ENCODE results near the gene HSD17B8. TPM values are rescaled to one million over a fixed set of nuclear protein-coding genes. Genes with fewer than 3 reads are reported as not detected.

The HSD17B8 gene
- polyA plus RNA-seq, 1 donor (not counting 4 experiments of a cell fraction or from before 2014, with no cell fraction given), result 18.6 TPM

- no peaks in the 10 kb centered on the region for H4K20me1 ChIP-seq (ENCODE audit: control insufficient read depth, extremely low read depth, insufficient read depth, low read length)
- TF ChIP-seq CTCF (optimal IDR thresholded peaks at IDR 0.05 in 1 of 3, IDR thresholded peaks at IDR 0.05 in 1 of 3, conservative IDR thresholded peaks at IDR 0.05 in 1 of 3; ENCODE audit: extremely low read depth in 1 of 3, insufficient read depth in 2 of 3, low read length in 3 of 3) (no peak), EZH2 (IDR thresholded peaks at IDR 0.05; ENCODE audit: low read length) (no peak)
- no peaks in the 10 kb centered on the region for H3K9me3 ChIP-seq (ENCODE audit: control insufficient read depth, low read depth, low read length)
- no peaks in the 10 kb centered on the region for H3K79me2 ChIP-seq (ENCODE audit: control insufficient read depth, insufficient read depth, low read length)
- no peak overlapping the region for H2AFZ ChIP-seq (ENCODE audit: control insufficient read depth, low read length)
- no peaks in the 10 kb centered on the region for H3K4me1 ChIP-seq (ENCODE audit: control insufficient read depth, extremely low read depth, insufficient read depth, low read length)
- H3K27me3 ChIP-seq (ENCODE audit: control insufficient read depth, extremely low read depth, insufficient read depth, low read length), result no peaks in the 10 kb centered on the region
- no peak overlapping the region for H3K9ac ChIP-seq (ENCODE audit: control insufficient read depth, extremely low read depth, insufficient read depth, low read length)
- H3K9me1 ChIP-seq (ENCODE audit: control insufficient read depth, extremely low read depth, insufficient read depth, low read length), result no peaks in the 10 kb centered on the region
- H3K4me2 ChIP-seq (ENCODE audit: control insufficient read depth, extremely low read depth, insufficient read depth, low read depth, low read length), result no peak overlapping the region
- no peak for DNase-seq (ENCODE audit: low read depth, low spot score)
- H3K4me3 ChIP-seq (ENCODE audit: control insufficient read depth in 2 of 3, extremely low read depth in 1 of 3, insufficient read depth in 2 of 3, low read depth in 1 of 3, low read length in 3 of 3), result no peak overlapping the region
- no peak for FAIRE-seq
- dilution Hi-C loops (cut with MboI; ENCODE audit: extremely low pct_ligation_motif_present, low sequenced_read_pairs), result no loop called here
- H3K36me3 ChIP-seq (ENCODE audit: control insufficient read depth in 2 of 2, extremely low read depth in 1 of 2, insufficient read depth in 2 of 2, low read length in 2 of 2), result no peaks in the 10 kb centered on the region
- no peak overlapping the region for H3K27ac ChIP-seq (ENCODE audit: control insufficient read depth, insufficient read depth, low read length)
Observed at GRCh38 chr6:33181141-33181540, 23.3 kb upstream of the HSD17B8 start.

DNA sequence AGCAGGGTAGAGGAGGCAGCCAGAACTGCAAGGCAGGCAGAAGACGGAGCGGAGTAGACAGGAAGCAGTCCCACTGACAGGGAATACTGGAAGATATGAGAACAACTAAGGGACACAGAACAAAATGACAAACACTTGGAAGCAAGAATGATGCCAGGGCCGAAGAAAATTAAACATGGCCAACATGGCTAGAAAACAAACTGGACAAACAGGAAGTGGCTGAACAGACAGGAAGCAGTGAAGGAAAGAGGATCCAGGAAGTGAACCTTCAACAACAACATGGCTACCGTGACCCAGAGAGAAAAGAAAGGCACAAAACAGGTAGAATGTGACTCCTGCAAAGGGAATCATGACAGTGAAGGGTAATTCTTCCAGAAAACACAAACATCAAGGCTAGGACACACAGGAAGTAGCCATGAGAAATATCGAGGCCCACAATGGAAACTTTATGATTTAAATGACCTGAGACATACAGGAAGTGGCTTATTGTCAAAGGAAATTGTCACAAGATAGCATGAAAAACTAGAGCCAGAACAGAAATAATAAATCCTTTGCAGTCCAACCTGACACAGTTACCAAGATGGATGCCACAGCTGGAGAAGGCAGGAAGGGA is 21.3 kb upstream of the HSD17B8 start:
- Histone ChIP-seq H3K9ac (ENCODE audit: control insufficient read depth, extremely low read depth, insufficient read depth, low read length) (no peak overlapping the region), H3K9me3 (ENCODE audit: control insufficient read depth, low read depth, low read length) (no peaks in the 10 kb centered on the region), H3K27ac (ENCODE audit: control insufficient read depth, insufficient read depth, low read length) (no peak overlapping the region), H3K4me2 (ENCODE audit: control insufficient read depth, extremely low read depth, insufficient read depth, low read depth, low read length) (no peak overlapping the region), H3K4me3 (ENCODE audit: control insufficient read depth in 2 of 3, extremely low read depth in 1 of 3, insufficient read depth in 2 of 3, low read depth in 1 of 3, low read length in 3 of 3) (no peak overlapping the region), H3K36me3 (ENCODE audit: control insufficient read depth in 2 of 2, extremely low read depth in 1 of 2, insufficient read depth in 2 of 2, low read length in 2 of 2) (no peaks in the 10 kb centered on the region), H3K9me1 (ENCODE audit: control insufficient read depth, extremely low read depth, insufficient read depth, low read length) (no peaks in the 10 kb centered on the region), H3K27me3 (ENCODE audit: control insufficient read depth, extremely low read depth, insufficient read depth, low read length) (no peaks in the 10 kb centered on the region), H2AFZ (ENCODE audit: control insufficient read depth, low read length) (peak overlapping the region; percentile 79), H3K4me1 (ENCODE audit: control insufficient read depth, extremely low read depth, insufficient read depth, low read length) (no peaks in the 10 kb centered on the region), H4K20me1 (ENCODE audit: control insufficient read depth, extremely low read depth, insufficient read depth, low read length) (no peaks in the 10 kb centered on the region), H3K79me2 (ENCODE audit: control insufficient read depth, insufficient read depth, low read length) (no peaks in the 10 kb centered on the region)
- no peak for FAIRE-seq
- dilution Hi-C loops (cut with MboI; ENCODE audit: extremely low pct_ligation_motif_present, low sequenced_read_pairs), result no loop called here
- TF ChIP-seq EZH2 (IDR thresholded peaks at IDR 0.05; ENCODE audit: low read length) (no peak), CTCF (optimal IDR thresholded peaks at IDR 0.05 in 1 of 3, IDR thresholded peaks at IDR 0.05 in 1 of 3, conservative IDR thresholded peaks at IDR 0.05 in 1 of 3; ENCODE audit: extremely low read depth in 1 of 3, insufficient read depth in 2 of 3, low read length in 3 of 3) (no peak)
- no peak for DNase-seq (ENCODE audit: low read depth, low spot score)

Measured in keratinocyte (primary cell).